ENCODE results near the gene FRRS1L. TPM values are rescaled to one million over a fixed set of nuclear protein-coding genes. Genes with fewer than 3 reads are reported as not detected.

The FRRS1L gene
- total RNA-seq, 1 donor from 2014 or later: 4.4 TPM

- no peak for TF ChIP-seq CTCF (IDR thresholded peaks at IDR 0.05; ENCODE audit: partially characterized antibody, unreplicated experiment)
- Mint-ChIP-seq H3K4me1 (ENCODE audit: low read depth, unreplicated experiment) (peaks cover 3% of the 10 kb centered on the region), H3K36me3 (ENCODE audit: unreplicated experiment) (peaks cover 11% of the 10 kb centered on the region), H3K27me3 (ENCODE audit: unreplicated experiment) (no peaks in the 10 kb centered on the region), H3K27ac (ENCODE audit: unreplicated experiment) (no peak overlapping the region), H3K4me3 (ENCODE audit: unreplicated experiment) (no peak overlapping the region), H3K9me3 (ENCODE audit: unreplicated experiment) (no peaks in the 10 kb centered on the region)
- DNase-seq: no peak
Measured at GRCh38 chr9:109108318-109108717, 58.7 kb downstream of the FRRS1L start.

GRCh38 chr9:109107402-109108240, 59.4 kb downstream of the FRRS1L start:
- no peak overlapping the region for H3K27ac Mint-ChIP-seq (ENCODE audit: unreplicated experiment)
- no peak overlapping the region for H3K4me3 Mint-ChIP-seq (ENCODE audit: unreplicated experiment)
- no peaks in the 10 kb centered on the region for H3K9me3 Mint-ChIP-seq (ENCODE audit: unreplicated experiment)
- TF ChIP-seq CTCF (IDR thresholded peaks at IDR 0.05; ENCODE audit: partially characterized antibody, unreplicated experiment): no peak
- H3K27me3 Mint-ChIP-seq (ENCODE audit: unreplicated experiment): no peaks in the 10 kb centered on the region
- H3K4me1 Mint-ChIP-seq (ENCODE audit: low read depth, unreplicated experiment): peaks cover 3% of the 10 kb centered on the region
- peaks cover 12% of the 10 kb centered on the region for H3K36me3 Mint-ChIP-seq (ENCODE audit: unreplicated experiment)
- DNase-seq: no peak

- DNase-seq: no peak
- H3K4me3 Mint-ChIP-seq (ENCODE audit: unreplicated experiment): no peak overlapping the region
- no peak overlapping the region for H3K27ac Mint-ChIP-seq (ENCODE audit: unreplicated experiment)
Measured at GRCh38 chr9:109101810-109102209, 65.2 kb downstream of the FRRS1L start.

GRCh38 chr9:109101202-109101595, 65.8 kb downstream of the FRRS1L start:
- H3K4me1 Mint-ChIP-seq (ENCODE audit: low read depth, unreplicated experiment): peaks cover 8% of the 10 kb centered on the region
- TF ChIP-seq CTCF (IDR thresholded peaks at IDR 0.05; ENCODE audit: partially characterized antibody, unreplicated experiment): no peak
- H3K9me3 Mint-ChIP-seq (ENCODE audit: unreplicated experiment): no peaks in the 10 kb centered on the region
- no peak overlapping the region for H3K27ac Mint-ChIP-seq (ENCODE audit: unreplicated experiment)
- H3K36me3 Mint-ChIP-seq (ENCODE audit: unreplicated experiment): peaks cover 12% of the 10 kb centered on the region
- no peak for DNase-seq
- no peak overlapping the region for H3K4me3 Mint-ChIP-seq (ENCODE audit: unreplicated experiment)
- H3K27me3 Mint-ChIP-seq (ENCODE audit: unreplicated experiment): no peaks in the 10 kb centered on the region

More at GRCh38 chr9:109101810-109102209, 65.2 kb downstream of the FRRS1L start:
- Mint-ChIP-seq H3K4me1 (ENCODE audit: low read depth, unreplicated experiment) (peaks cover 8% of the 10 kb centered on the region), H3K9me3 (ENCODE audit: unreplicated experiment) (no peaks in the 10 kb centered on the region), H3K27me3 (ENCODE audit: unreplicated experiment) (no peaks in the 10 kb centered on the region), H3K36me3 (ENCODE audit: unreplicated experiment) (peaks cover 12% of the 10 kb centered on the region)
- TF ChIP-seq CTCF (IDR thresholded peaks at IDR 0.05; ENCODE audit: partially characterized antibody, unreplicated experiment): no peak

GRCh38 chr9:109100543-109101201, 66.4 kb downstream of the FRRS1L start:
- H3K27me3 Mint-ChIP-seq (ENCODE audit: unreplicated experiment): no peaks in the 10 kb centered on the region
- DNase-seq: no peak
- H3K4me1 Mint-ChIP-seq (ENCODE audit: low read depth, unreplicated experiment): peaks cover 8% of the 10 kb centered on the region
- H3K36me3 Mint-ChIP-seq (ENCODE audit: unreplicated experiment): peaks cover 12% of the 10 kb centered on the region
- H3K9me3 Mint-ChIP-seq (ENCODE audit: unreplicated experiment): no peaks in the 10 kb centered on the region
- TF ChIP-seq CTCF (IDR thresholded peaks at IDR 0.05; ENCODE audit: partially characterized antibody, unreplicated experiment): no peak
- H3K4me3 Mint-ChIP-seq (ENCODE audit: unreplicated experiment): no peak overlapping the region
- H3K27ac Mint-ChIP-seq (ENCODE audit: unreplicated experiment): no peak overlapping the region

Data from glutamatergic neuron (in vitro differentiated cells).